Calu3 (cell line): ENCODE measurements around the gene MTPN. TPM values are rescaled to one million over a fixed set of nuclear protein-coding genes. Genes with fewer than 3 reads are reported as not detected.

Experiments
- BruUV-seq: library from RNA; stranded (reverse); fragments of 400-500 nt; replicated peaks from 2 replicates; lab custom pipeline; 2021; lab: Mats Ljungman, UMichigan
- CTCF ChIA-PET: fragments of 300-600 bp; sonication (Branson Sonifier 250); formaldehyde crosslinking; loops from one replicate; lab custom pipeline; 2022; ENCODE audit warnings: antibody characterized with exemption; lab: Charles Lee
- DNase-seq: peaks from one replicate; pipeline ENCODE4 v3.0.0; 2022
- H3K27ac Mint-ChIP-seq: one replicate; pipeline ENCODE4 v1.8.0; 2022; ENCODE audit warnings: mixed read lengths; ENCODE audit not compliant: unreplicated experiment
- H3K27me3 Mint-ChIP-seq: one replicate; pipeline ENCODE4 v1.8.0; 2022; ENCODE audit warnings: mixed read lengths; ENCODE audit not compliant: unreplicated experiment
- H3K36me3 Mint-ChIP-seq: one replicate; pipeline ENCODE4 v1.8.0; 2022; ENCODE audit warnings: mild to moderate bottlenecking, moderate library complexity, mixed read lengths; ENCODE audit not compliant: insufficient read depth, unreplicated experiment
- H3K4me1 Mint-ChIP-seq: one replicate; pipeline ENCODE4 v1.8.0; 2022; ENCODE audit warnings: mild to moderate bottlenecking, low read depth, mixed read lengths; ENCODE audit not compliant: unreplicated experiment
- H3K4me3 Mint-ChIP-seq: one replicate; pipeline ENCODE4 v1.8.0; 2022; ENCODE audit warnings: mild to moderate bottlenecking, low read depth, moderate library complexity, mixed read lengths; ENCODE audit not compliant: unreplicated experiment
- H3K9me3 Mint-ChIP-seq: one replicate; pipeline ENCODE4 v1.8.0; 2022; ENCODE audit warnings: low read depth, mixed read lengths; ENCODE audit not compliant: unreplicated experiment
- CTCF ChIP-seq: fragments of 200-600 bp; IDR thresholded peaks from one replicate; pipeline ENCODE4 v1.8.0; 2022; ENCODE audit warnings: antibody characterized with exemption; ENCODE audit not compliant: unreplicated experiment
- intact Hi-C: fragments of 100-400 bp; cut with micrococcal nuclease; formaldehyde crosslinking; loops from one replicate; pipeline ENCODE4 v1.10.0; 2022; ENCODE audit not compliant: unreplicated experiment
- total RNA-seq: library from RNA; stranded (reverse); gene quantifications from 2 replicates; pipeline ENCODE4 v1.2.3, GENCODE V29; 2022

Gene MTPN
- total RNA-seq, 1 experiment from 2014 or later: 122 TPM

- peaks cover 29% of the 10 kb centered on the region for H3K4me1 Mint-ChIP-seq
- no peak overlapping the region for H3K27ac Mint-ChIP-seq
- H3K9me3 Mint-ChIP-seq: peaks cover 2% of the 10 kb centered on the region
- intact Hi-C loops: no loop called here
- no peaks in the 10 kb centered on the region for H3K27me3 Mint-ChIP-seq
- CTCF ChIA-PET: no interaction called here
- no peak overlapping the region for H3K4me3 Mint-ChIP-seq
- BruUV-seq: no TSS peak
- H3K36me3 Mint-ChIP-seq: no peaks in the 10 kb centered on the region
- no peak for TF ChIP-seq CTCF
- no peak for DNase-seq
These were observed 39.1 kb downstream of the MTPN start for GRCh38 chr7:135938086-135938485.

- Mint-ChIP-seq H3K27me3 (no peaks in the 10 kb centered on the region), H3K27ac (no peak overlapping the region), H3K9me3 (peaks cover 2% of the 10 kb centered on the region), H3K4me1 (peaks cover 29% of the 10 kb centered on the region), H3K36me3 (no peaks in the 10 kb centered on the region), H3K4me3 (no peak overlapping the region)
- intact Hi-C loops: no loop called here
- no peak for DNase-seq
- no peak for TF ChIP-seq CTCF
- CTCF ChIA-PET: interaction anchor here (0.6 kb wide), 1 partner anchor 133 kb away, joined by 3 read pairs; no protein-coding TSS in a partner anchor
- BruUV-seq: no TSS peak
These were observed 40.5 kb downstream of the MTPN start for GRCh38 chr7:135936497-135937217.

- Mint-ChIP-seq H3K4me3 (no peak overlapping the region), H3K36me3 (peaks cover 2% of the 10 kb centered on the region), H3K27ac (no peak overlapping the region), H3K9me3 (peaks cover 2% of the 10 kb centered on the region), H3K27me3 (no peaks in the 10 kb centered on the region), H3K4me1 (peaks cover 47% of the 10 kb centered on the region)
- TF ChIP-seq CTCF: no peak
- CTCF ChIA-PET: no interaction called here
- BruUV-seq: no TSS peak
- DNase-seq: no peak
- intact Hi-C loops: no loop called here
These were observed 42.5 kb downstream of the MTPN start for GRCh38 chr7:135934651-135935050.

GRCh38 chr7:135933509-135934188 is 43.5 kb downstream of the MTPN start:
- H3K36me3 Mint-ChIP-seq: peaks cover 5% of the 10 kb centered on the region
- CTCF ChIA-PET: no interaction called here
- no peak overlapping the region for H3K4me3 Mint-ChIP-seq
- no peak for DNase-seq
- H3K9me3 Mint-ChIP-seq: peaks cover 2% of the 10 kb centered on the region
- H3K4me1 Mint-ChIP-seq: peaks cover 41% of the 10 kb centered on the region
- no peak for TF ChIP-seq CTCF
- H3K27me3 Mint-ChIP-seq: no peaks in the 10 kb centered on the region
- intact Hi-C loops: no loop called here
- peak overlapping the region; percentile 5 for H3K27ac Mint-ChIP-seq
- no TSS peak for BruUV-seq
